Activated CD8-positive, alpha-beta memory T cell treated with anti-CD3 and anti-CD28 coated beads for 4 hours (primary cell): ENCODE data around the gene GALNTL6.

Experiments
- DNase-seq, 2 donors: peaks; one replicate each; pipeline ENCODE4 v3.0.0-alpha.2; 2020; ENCODE audit warnings: low read depth in 2 of 2

Gene GALNTL6

GRCh38 chr4:172124656-172125308, 311.6 kb downstream of the GALNTL6 start:
- DNase-seq = no peak

DNA sequence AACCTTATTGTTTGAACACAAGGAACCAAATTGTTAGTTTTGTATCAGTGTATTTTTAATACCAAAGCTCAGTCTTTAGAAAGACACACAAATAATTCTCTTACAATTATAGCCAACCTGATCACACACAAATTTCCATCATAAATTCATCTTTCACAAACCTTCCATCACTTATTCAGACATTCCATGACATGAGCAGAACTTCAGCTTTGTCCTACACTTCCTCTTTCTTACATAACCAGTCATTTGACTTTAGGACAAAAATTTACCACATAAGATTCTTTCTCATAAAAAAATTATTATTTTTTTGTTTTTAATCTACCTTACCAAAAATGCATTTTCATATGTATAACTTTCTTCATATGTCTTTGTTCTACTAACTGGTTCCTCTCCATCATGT, 312.2 kb downstream of the GALNTL6 start:
- DNase-seq = no peak

- no peak for DNase-seq
Measured at GRCh38 chr4:172127168-172127567, 314.0 kb downstream of the GALNTL6 start.

DNA sequence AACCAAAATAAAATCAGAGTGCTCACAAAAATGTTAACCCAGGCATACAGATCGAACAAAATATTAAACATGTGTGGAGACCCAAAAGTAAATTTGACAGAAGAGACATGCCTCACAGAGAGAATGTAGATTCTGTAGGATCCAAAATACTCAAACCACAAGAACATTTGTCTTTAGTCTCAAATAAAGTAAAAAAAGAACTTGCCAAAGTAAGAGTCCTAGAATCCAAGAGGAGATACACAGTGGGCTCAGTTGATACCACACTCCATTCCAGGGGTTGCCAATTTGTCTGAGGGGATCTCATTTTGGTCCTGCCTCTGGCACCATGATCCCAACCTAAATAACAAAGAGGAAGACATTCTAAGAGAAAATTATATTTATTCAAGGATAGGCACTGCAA, 316.4 kb downstream of the GALNTL6 start:
- DNase-seq = no peak

DNA sequence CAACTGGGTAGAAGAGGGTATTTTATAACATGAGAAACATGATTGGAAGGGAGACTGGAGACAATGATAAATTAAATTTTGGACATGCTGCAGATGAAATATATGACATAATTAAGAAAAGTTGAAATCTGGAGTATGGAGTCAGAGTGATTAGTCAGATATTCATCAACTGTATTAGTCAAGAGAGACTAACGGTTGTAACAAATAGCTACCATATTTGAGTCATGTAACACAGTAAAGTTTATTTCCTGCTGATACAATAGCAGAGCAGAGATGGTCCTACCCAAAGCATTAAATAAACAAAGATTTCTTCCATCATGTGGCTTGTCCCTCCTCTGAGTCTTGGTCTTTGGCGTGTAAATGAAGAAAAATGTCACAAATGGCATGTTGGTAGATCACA, 321.3 kb downstream of the GALNTL6 start:
- DNase-seq = no peak

DNA sequence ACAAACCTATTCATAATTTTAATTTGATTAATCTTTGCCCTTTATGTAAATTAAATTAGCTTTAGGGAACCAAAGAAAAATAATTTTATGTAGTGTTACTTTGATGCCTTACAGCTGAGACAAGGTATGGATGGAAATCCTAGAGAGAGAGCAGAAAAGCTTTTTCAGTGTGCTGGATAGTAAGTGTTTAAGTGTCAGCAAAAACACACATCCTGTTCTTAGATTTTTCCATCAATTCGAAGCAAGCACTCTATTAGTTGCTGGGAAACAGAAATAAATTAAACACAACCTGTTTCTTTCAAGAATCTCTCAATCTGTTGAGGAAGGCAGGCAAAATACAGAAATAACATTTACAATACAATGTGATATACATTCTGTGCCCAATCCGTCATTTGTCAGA, 327.8 kb downstream of the GALNTL6 start:
- no peak for DNase-seq

GRCh38 chr4:172142281-172142741, 329.1 kb downstream of the GALNTL6 start:
- DNase-seq = no peak

DNA sequence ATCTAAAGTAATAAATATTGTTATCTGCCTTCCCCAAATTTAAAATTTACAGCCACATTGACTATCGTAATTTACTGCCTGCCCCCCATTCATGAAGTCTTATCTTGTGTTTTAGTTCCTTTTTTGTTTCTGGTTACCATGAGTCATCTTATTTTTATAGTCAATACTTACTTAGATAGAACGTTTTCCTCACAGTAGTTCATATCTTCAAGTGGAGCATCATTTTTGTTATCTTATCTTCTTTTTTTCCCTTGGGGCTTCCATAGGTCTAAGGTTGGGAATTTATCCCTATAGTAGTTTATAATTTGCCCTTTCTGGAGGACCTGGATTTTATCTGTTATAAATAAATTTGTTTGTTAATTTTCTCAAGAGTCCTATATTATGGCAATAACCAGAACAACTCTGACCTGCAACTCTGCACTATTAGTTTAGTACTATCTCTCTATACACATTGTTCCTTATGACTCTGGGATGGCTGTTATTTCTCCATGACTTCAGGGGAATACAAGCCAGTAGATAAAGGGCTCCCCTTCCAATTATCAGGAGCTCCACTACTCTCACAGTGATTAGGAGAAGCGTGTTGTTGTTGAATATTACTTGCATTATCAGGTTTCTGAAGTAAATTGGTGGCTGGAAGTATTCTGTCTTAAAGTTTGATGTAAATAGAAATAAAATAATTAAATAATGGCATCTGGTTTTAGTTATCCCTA, 330.6 kb downstream of the GALNTL6 start:
- DNase-seq = no peak

- no peak for DNase-seq
Measured at GRCh38 chr4:172147687-172148086, 334.5 kb downstream of the GALNTL6 start.

DNA sequence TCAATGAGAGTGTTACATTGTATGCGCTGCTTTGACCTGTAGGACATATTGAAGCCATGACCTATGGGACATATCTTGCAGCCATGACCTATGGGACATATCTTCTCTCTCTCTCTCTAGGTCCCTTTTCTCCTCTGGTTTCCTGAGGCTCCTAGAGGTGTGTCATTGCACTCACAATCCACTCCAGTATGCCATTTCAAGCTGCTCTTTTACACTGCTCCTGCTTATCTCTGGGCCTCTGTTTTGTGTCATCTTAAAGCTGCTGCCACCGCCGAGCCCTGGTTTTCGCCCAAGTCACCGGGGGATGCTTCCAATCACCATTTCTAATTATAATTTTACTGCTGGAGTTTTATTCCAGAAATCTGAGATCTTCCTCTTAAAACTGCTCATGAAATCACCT, 336.1 kb downstream of the GALNTL6 start:
- DNase-seq = no peak

DNA sequence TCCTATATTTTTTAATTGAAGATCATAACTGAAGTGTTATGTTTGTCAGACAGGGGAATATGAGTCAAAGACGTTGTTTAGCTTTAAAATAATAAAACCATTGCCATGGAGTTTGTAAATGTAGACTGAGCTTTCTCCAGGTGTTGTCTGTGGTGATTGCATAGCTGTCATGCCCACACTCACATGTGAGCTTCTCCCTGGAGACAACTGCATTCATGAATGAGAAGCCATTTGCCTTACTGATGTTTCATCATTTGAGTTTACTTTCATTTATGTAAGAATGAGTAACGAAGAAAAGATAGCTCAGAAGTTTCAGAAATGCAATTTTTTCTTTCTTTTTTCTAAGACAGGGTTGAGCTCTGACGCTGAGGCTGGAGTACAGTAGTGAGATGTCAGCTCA, 339.1 kb downstream of the GALNTL6 start:
- DNase-seq = no peak

- DNase-seq = no peak
Measured at GRCh38 chr4:172153719-172154118, 340.5 kb downstream of the GALNTL6 start.

GRCh38 chr4:172155838-172156345, 342.7 kb downstream of the GALNTL6 start:
- DNase-seq = no peak

GRCh38 chr4:172157946-172158345, 344.7 kb downstream of the GALNTL6 start:
- no peak for DNase-seq

DNA sequence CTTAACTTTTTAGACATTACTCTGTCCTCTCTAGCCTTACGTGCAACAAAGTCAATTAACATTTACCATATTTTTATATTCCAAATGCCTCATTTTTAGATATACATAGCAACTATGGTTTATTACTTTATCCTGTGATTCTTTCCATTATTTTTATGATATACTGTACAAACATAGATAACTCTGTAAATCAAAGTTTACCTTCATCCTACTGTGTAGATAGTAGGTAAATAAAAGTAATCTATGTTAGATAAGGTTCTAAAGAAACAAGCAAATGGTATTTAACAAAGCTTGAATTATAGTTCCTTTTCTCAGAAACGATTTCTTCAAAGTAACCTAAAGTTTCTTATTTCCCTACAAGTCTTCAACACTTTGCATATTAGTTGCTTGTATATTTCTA, 350.0 kb downstream of the GALNTL6 start:
- DNase-seq = no peak

DNA sequence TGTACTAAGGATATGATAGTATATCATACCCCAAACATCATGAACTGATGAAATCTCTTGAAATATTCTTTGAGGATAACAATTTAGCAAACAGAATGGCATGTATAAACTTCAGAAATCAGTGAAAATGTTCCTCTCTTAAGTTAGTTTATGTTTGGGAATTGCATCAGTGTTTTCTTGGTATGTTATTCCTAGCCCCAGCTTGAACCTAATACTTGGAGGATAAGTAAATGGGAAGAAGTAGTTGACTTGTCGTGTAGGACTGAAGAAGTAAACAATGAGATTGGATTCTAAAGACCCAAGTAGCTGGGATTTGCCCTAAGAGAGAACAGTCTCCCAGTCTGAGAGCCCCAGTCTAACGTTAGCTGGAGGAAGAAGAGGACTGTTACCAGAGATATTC, 355.7 kb downstream of the GALNTL6 start:
- no peak for DNase-seq

GRCh38 chr4:172169871-172170270, 356.7 kb downstream of the GALNTL6 start:
- DNase-seq = no peak

GRCh38 chr4:172173206-172173605, 360.0 kb downstream of the GALNTL6 start:
- DNase-seq = no peak

DNA sequence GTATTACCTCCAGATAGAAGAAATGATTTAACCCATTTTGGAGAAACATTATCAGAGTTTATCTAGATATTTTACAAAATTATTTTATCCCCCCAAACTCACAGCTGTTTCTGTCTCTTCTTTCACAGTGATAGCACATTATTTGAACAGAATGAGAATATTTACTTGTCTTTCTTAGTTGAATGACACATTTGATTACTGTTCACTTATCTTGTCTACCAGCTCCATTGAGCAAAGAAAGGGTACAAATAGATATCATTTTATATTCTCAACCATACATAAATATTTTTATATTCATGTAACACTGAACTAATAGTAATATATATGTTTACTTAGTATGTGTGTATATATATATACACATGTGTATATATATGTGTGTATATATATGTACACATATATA, 364.2 kb downstream of the GALNTL6 start:
- no peak for DNase-seq

GRCh38 chr4:172188248-172188988, 375.2 kb downstream of the GALNTL6 start:
- no peak for DNase-seq

DNA sequence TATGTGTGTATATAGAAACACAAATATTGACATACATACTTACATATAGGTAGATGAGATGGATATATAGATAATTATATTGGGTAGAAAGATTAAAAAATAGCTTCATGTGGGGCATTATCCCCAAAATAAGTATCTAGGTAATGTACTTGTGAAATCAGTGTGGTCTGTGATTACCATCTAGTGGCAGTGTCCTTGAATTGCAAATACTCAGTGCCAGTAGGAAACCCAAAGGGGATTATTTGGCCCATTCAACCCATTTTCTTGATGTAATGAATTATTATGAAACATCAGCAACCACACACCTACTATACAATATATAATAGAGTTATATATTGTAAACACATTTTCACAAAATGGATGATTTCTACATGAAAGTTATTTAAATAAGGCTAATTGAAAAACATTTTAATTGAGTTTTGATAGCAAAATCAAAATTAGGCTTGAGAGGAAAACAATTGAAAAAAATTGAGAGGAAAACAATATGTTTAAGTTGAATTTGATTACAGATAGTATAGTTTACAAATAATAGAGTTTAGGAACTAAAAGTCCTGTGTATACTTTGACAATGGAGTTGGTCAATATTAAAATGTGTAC, 389.4 kb downstream of the GALNTL6 start:
- no peak for DNase-seq

DNA sequence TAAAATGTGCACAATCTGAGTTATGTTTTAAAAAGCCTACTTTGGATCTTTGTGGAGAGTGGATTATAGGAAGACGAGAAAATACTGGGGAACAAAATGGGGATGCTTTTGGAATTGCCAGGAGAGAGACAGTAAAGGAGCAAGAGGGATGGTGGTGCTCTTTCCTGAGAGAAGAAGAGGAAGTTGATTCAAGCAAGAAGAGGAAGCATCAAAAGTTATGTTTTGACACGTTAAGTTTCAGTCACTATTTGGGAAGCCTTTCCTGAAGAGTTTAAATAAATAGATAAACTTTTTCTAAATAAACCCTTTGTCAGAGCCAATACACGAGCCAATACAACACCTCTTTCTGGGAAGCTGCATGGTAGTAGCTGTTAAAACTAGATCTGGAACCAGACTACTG, 394.1 kb downstream of the GALNTL6 start:
- no peak for DNase-seq
